Loucy (cell line): Measurements from ENCODE around the gene TLK2.

Source experiments
- EZH2phosphoT487 ChIP-seq: fragments of 200-600 bp; IDR thresholded peaks from 2 replicates; pipeline ENCODE4 v1.6.1; 2018; ENCODE audit warnings: antibody characterized with exemption, mild to moderate bottlenecking, moderate library complexity, borderline replicate concordance
- TF ChIP-seq, protein P1 (sequence below): fragments of 200-600 bp; sonication (generic); conservative IDR thresholded peaks from 2 replicates; pipeline ENCODE4 v1.5.1; 2014; ENCODE audit warnings: mild to moderate bottlenecking, antibody characterized with exemption, low read length

DNA sequence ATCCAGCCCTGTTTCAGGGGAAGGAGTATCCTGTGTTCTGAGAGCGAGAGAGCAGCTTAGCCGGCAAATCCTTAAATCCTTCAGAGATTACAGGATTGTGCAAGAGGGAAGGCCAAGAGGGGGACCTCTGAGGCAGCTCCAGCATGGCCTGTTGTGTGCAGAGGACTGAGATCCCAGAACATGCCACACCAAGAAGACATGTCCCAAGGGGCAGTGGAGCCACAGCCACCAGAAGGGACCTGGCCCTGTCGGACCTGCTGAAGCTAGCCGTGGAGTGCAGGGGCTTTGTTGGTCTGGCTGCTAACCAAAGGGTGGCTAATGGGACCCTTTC is 147.2 kb downstream of the TLK2 start:
- TF ChIP-seq EZH2phosphoT487 = no peak
- TF ChIP-seq, protein P1, sequence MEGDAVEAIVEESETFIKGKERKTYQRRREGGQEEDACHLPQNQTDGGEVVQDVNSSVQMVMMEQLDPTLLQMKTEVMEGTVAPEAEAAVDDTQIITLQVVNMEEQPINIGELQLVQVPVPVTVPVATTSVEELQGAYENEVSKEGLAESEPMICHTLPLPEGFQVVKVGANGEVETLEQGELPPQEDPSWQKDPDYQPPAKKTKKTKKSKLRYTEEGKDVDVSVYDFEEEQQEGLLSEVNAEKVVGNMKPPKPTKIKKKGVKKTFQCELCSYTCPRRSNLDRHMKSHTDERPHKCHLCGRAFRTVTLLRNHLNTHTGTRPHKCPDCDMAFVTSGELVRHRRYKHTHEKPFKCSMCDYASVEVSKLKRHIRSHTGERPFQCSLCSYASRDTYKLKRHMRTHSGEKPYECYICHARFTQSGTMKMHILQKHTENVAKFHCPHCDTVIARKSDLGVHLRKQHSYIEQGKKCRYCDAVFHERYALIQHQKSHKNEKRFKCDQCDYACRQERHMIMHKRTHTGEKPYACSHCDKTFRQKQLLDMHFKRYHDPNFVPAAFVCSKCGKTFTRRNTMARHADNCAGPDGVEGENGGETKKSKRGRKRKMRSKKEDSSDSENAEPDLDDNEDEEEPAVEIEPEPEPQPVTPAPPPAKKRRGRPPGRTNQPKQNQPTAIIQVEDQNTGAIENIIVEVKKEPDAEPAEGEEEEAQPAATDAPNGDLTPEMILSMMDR = no peak
